IPS-18c (cell line): ENCODE data around the gene VIT.
"Not testable (repeated sequence)": the region's sequence is repeated elsewhere in the genome, so short reads cannot be mapped to it uniquely, and the experiment has no call there.

Experiments
- H3K4me3 ChIP-seq: 2 replicates; pipeline ENCODE4 v1.7.0; 2013; ENCODE audit warnings: low read depth, mild to moderate bottlenecking, low read length, moderate library complexity; ENCODE audit not compliant: insufficient read depth
- H3K9me3 ChIP-seq: one replicate; pipeline ENCODE4 v1.6.1; 2013; ENCODE audit warnings: mild to moderate bottlenecking, low read length, moderate library complexity; ENCODE audit not compliant: control insufficient read depth, insufficient read depth

VIT gene

DNA sequence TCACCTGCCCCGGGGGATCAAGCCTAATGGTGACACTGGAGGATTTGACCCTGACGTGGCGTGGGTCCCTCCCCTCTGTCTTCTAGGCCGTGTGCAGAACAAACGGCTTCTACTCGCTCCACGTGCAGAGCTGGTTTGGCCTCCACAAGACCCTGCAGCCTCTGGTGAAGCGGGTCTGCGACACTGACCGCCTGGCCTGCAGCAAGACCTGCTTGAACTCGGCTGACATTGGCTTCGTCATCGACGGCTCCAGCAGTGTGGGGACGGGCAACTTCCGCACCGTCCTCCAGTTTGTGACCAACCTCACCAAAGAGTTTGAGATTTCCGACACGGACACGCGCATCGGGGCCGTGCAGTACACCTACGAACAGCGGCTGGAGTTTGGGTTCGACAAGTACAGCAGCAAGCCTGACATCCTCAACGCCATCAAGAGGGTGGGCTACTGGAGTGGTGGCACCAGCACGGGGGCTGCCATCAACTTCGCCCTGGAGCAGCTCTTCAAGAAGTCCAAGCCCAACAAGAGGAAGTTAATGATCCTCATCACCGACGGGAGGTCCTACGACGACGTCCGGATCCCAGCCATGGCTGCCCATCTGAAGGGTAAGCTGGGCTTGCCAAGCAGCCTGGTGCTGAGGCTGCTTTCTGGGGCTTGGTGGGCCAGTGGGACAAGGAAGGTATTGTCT, 112.0 kb downstream of the VIT start:
- Histone ChIP-seq H3K4me3 (no peak overlapping the region), H3K9me3 (no peaks in the 10 kb centered on the region)

- Histone ChIP-seq H3K4me3 (no peak overlapping the region), H3K9me3 (no peaks in the 10 kb centered on the region)
Measured at GRCh38 chr2:36809069-36809445, 112.5 kb downstream of the VIT start.

- Histone ChIP-seq H3K9me3 (no peaks in the 10 kb centered on the region), H3K4me3 (no peak overlapping the region)
Measured at GRCh38 chr2:36811071-36811470, 114.6 kb downstream of the VIT start.

GRCh38 chr2:36812196-36812595, 115.7 kb downstream of the VIT start:
- Histone ChIP-seq H3K9me3 (no peaks in the 10 kb centered on the region), H3K4me3 (no peak overlapping the region)

GRCh38 chr2:36818542-36818941, 122.0 kb downstream of the VIT start:
- H3K9me3 ChIP-seq, result no peaks in the 10 kb centered on the region
- H3K4me3 ChIP-seq, result no peak overlapping the region

- no peak overlapping the region for H3K4me3 ChIP-seq
- no peaks in the 10 kb centered on the region for H3K9me3 ChIP-seq
Measured at GRCh38 chr2:36819095-36819711, 122.7 kb downstream of the VIT start.

- Histone ChIP-seq H3K4me3 (no peak overlapping the region), H3K9me3 (no peaks in the 10 kb centered on the region)
Measured at GRCh38 chr2:36820942-36821605, 124.6 kb downstream of the VIT start.

GRCh38 chr2:36823862-36824261, 127.4 kb downstream of the VIT start:
- H3K9me3 ChIP-seq, result no peaks in the 10 kb centered on the region

DNA sequence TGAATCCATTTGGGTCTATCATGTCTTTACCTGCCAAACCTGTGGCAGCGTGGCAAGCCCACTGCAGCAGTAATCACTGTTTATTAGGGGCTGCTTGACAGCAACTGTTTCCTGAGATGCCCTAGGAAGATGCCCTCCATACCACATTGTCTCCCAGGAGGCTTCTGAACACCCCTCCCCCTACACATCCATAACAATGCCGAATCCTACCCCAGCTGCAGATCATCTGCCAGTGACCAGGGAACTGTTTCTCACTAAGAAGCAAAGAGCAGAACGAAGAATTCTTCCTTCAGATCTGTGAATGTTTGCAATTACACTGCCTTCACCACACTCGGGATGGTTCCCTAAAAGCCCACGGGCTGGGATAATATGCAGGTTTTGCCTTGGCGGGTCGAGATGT, 127.8 kb downstream of the VIT start:
- no peak overlapping the region; the same call in 1 of the 2 replicates for H3K4me3 ChIP-seq
- no peaks in the 10 kb centered on the region for H3K9me3 ChIP-seq

More at GRCh38 chr2:36823862-36824261, 127.4 kb downstream of the VIT start:
- no peak overlapping the region; the same call in 1 of the 2 replicates for H3K4me3 ChIP-seq

GRCh38 chr2:36824683-36825082, 128.2 kb downstream of the VIT start:
- not testable (repeated sequence) for H3K4me3 ChIP-seq, H3K9me3 ChIP-seq

DNA sequence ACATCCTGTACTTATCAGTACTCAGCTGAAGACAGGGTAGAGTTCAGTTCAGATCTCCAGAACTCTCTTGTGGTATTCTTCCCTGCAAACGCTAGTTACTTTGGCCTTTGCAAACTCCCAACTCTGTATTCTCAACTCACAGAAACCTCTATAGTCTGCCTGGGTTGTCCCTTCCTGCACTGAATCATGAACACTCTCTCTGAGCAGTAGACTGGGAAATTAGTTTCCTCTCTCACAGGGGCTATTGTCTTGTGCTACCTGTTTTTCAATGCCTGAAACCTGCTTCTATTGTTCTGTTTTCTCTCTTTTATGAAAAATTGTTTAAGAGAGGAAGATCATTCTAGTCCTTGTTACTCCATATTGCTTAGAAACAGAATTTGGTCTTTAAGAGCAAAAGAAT, 134.7 kb downstream of the VIT start:
- Histone ChIP-seq H3K4me3 (no peak overlapping the region), H3K9me3 (no peaks in the 10 kb centered on the region)

DNA sequence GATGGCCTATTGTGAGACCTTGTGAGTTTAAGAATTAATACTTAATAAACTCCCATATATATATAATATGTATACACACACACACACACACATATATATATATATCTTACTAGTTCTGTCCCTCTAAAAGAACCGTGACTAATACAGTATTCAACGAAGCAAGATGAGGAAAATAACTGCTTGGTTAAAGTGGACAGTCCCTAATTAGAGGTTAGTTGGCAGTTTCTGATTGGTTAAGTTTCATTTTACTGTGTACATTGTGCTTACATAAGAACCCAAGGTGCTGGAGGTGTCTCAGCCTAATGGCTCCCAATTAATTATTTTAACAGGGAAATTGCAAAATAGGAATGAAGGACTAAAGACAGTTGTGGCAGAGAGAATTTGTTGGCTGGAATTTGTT, 137.7 kb downstream of the VIT start:
- no peaks in the 10 kb centered on the region for H3K9me3 ChIP-seq
- no peak overlapping the region for H3K4me3 ChIP-seq

DNA sequence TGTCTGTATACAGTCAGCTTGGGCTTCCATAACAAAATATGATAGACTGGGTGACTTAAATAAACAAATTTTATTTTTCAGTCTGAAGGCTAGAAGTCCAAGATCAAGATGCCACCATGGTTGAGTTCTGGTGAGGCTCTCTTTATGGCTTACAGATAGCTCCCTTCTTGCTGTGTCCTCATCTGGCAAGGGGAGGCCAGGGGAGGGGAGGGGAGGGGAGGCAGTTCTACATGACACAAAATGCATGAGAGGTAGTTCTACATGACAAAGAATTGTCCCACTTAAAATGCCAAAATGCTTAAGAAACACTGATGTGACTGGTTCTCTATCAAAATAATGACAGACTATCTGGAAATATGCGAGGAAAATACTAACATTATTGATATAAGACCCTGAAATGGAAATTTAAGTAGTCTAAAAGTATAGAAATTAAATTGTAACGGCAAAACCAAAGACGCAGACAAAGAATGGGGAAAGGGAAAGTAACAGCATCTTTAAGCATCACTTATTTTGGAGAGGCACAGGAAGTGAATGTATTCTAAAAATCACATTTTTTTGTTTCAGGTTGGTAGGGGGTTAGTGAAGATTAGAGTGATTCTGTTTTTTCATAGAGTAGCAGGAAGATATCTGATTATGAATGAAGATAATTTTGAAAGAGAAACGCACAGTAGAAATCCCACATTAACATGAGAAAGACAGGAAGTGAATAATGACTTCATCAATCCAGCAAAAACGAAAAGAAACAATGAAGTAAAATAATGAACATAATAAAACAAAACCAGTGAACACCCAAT, 138.4 kb downstream of the VIT start:
- no peaks in the 10 kb centered on the region for H3K9me3 ChIP-seq
- no peak overlapping the region for H3K4me3 ChIP-seq

GRCh38 chr2:36839976-36840617, 143.6 kb downstream of the VIT start:
- Histone ChIP-seq H3K9me3 (no peaks in the 10 kb centered on the region), H3K4me3 (no peak overlapping the region)

- no peak overlapping the region for H3K4me3 ChIP-seq
Measured at GRCh38 chr2:36843838-36844237, 147.3 kb downstream of the VIT start.

DNA sequence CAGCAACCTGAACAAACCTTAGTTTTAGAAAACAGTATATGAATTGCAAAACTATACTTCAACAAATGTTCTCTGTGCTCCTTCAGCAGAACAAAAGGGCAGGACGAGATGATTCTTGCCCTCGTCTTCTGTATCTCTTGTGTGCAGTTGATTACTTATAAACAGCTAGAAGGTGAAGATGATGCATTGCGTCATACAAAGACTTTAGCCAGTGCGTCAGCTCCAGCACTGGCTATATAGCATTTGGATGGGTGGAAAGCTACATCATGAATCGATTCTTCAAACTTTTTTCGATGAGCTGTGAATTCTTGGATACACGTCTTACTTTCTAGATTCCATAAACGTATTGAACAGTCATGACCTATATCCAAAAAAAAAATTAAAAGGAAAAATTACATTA, 152.8 kb downstream of the VIT start:
- no peaks in the 10 kb centered on the region for H3K9me3 ChIP-seq
- no peak overlapping the region for H3K4me3 ChIP-seq

More at GRCh38 chr2:36843838-36844237, 147.3 kb downstream of the VIT start:
- no peaks in the 10 kb centered on the region for H3K9me3 ChIP-seq

- H3K4me3 ChIP-seq, result no peak overlapping the region
- H3K9me3 ChIP-seq, result no peaks in the 10 kb centered on the region
Measured at GRCh38 chr2:36854241-36854640, 157.7 kb downstream of the VIT start.
